Skeletal muscle satellite cell (primary cell): ENCODE results near the gene KCND2.

ENCODE experiments used
- H3K27me3 ChIP-seq: 2 replicates; pipeline ENCODE4 v1.7.0; 2013; ENCODE audit warnings: low read length; ENCODE audit not compliant: control insufficient read depth, insufficient read depth
- H3K36me3 ChIP-seq: 2 replicates; pipeline ENCODE4 v1.7.0; 2013; ENCODE audit warnings: mild to moderate bottlenecking, control low read depth, low read length; ENCODE audit not compliant: insufficient read depth
- H3K4me1 ChIP-seq: 2 replicates; pipeline ENCODE4 v1.7.0; 2013; ENCODE audit warnings: low read length; ENCODE audit not compliant: control insufficient read depth, insufficient read depth
- H3K4me2 ChIP-seq: 2 replicates; pipeline ENCODE4 v1.7.0; 2013; ENCODE audit warnings: mild to moderate bottlenecking, low read length
- H3K4me3 ChIP-seq: 2 replicates; pipeline ENCODE4 v1.7.0; 2013; ENCODE audit warnings: low read length
- H3K9ac ChIP-seq: 2 replicates; pipeline ENCODE4 v1.7.0; 2013; ENCODE audit warnings: mild to moderate bottlenecking, low read depth, low read length, moderate library complexity
- H3K9me3 ChIP-seq: replicated peaks from 2 replicates; pipeline ENCODE4 v1.7.0; 2013; ENCODE audit warnings: mild to moderate bottlenecking, control low read depth, low read length

The KCND2 gene

DNA sequence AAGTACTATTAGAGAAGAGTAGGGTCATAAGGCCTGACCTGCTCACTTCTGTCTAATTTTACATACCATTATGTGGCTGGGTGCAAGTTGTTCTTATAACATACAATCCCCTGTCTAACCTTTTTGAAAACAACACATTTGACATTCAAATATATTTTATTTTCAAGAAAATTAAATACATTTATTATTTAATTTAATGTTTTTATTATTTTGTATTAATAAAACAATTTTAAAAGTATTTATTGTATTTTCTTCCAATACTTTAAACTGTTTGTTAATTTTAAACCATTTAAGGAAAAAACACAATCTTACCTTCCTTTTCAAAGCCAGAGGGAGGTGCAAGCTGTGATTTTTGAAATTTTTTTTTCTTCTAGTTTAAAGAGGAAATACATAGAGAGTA lies 232.8 kb downstream of the KCND2 start:
- no peaks in the 10 kb centered on the region for H3K4me1 ChIP-seq

GRCh38 chr7:120512701-120513100 lies 239.7 kb downstream of the KCND2 start:
- Histone ChIP-seq H3K27me3 (no peaks in the 10 kb centered on the region), H3K4me1 (no peaks in the 10 kb centered on the region), H3K9ac (no peak overlapping the region), H3K36me3 (no peaks in the 10 kb centered on the region), H3K4me2 (no peak overlapping the region), H3K9me3 (no peaks in the 10 kb centered on the region), H3K4me3 (no peak overlapping the region)

More for the DNA sequence above, 232.8 kb downstream of the KCND2 start:
- H3K4me2 ChIP-seq, result no peak overlapping the region
- H3K4me3 ChIP-seq, result no peak overlapping the region
- H3K36me3 ChIP-seq, result no peaks in the 10 kb centered on the region
- no peak overlapping the region for H3K9ac ChIP-seq
- H3K9me3 ChIP-seq, result no peaks in the 10 kb centered on the region
- no peaks in the 10 kb centered on the region for H3K27me3 ChIP-seq

- no peak overlapping the region for H3K4me2 ChIP-seq
- H3K36me3 ChIP-seq, result no peaks in the 10 kb centered on the region
- H3K27me3 ChIP-seq, result no peaks in the 10 kb centered on the region
- H3K9ac ChIP-seq, result no peak overlapping the region
- no peaks in the 10 kb centered on the region for H3K9me3 ChIP-seq
- no peaks in the 10 kb centered on the region for H3K4me1 ChIP-seq
- no peak overlapping the region for H3K4me3 ChIP-seq
These were observed 246.2 kb downstream of the KCND2 start for GRCh38 chr7:120519224-120519623.

DNA sequence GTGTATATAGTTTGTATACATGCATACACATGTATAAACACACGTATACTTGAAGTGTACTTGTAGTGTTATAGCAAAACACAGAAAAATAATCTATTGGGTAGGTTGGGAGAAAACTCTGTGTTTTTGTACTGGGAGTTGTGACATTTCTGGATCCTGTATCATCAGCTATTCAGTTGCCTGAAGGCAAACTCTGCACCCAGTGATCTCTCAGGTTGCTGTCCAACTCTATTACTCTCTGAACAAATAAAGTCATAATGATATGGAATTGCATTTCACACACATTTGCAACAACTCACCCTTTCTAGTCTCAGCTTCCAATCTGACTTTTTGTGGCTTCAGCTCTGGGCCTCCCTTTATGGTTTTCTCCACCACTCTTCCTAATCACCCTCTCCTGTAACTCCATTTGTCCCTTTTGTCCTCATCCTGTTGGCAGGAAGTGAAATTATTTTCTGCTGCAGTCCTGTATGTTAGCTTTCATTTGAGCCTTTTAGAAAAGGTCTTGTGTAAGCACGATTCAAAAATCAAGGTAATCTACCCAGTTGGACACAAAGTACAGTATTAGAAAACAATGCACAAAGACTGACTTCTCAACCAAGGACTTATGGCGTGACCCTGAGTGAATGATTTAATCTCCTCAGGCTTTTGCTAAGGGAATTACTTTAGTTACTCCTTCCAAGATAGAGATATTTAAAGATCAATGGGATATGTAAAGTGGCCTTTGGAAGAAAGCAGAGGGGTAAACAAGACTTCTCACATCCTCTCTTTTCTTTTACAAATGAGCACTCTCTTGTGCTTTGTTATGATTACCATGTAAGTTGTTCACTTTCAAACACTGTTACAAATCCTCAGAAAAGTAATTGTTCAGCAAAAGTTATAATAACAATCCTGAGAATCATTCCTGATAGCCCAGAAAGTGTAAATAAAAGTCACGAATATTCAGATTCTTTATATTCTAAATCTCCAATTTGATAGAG lies 249.1 kb downstream of the KCND2 start:
- H3K4me3 ChIP-seq, result no peak overlapping the region

DNA sequence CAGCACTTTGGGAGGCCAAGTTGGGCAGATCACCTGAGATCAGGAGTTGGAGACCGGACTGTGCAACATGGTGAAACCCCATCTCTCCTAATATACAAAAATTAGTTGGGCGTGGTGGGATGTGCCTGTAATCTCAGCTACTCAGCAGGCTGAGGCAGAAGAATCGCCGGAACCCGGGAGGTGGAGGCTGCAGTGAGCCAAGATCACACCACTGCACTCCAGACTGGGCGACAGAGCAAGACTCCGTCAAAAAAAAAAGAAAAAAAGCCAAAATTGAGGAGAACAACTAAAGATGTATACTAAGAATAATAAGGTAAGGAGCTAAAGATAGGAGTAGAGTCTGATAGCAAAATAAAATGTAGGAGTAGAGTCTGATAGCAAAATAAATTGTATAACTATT lies 251.0 kb downstream of the KCND2 start:
- no peaks in the 10 kb centered on the region for H3K27me3 ChIP-seq
- no peaks in the 10 kb centered on the region for H3K36me3 ChIP-seq
- no peak overlapping the region for H3K4me3 ChIP-seq
- H3K9me3 ChIP-seq, result no peaks in the 10 kb centered on the region
- no peak overlapping the region for H3K9ac ChIP-seq
- H3K4me1 ChIP-seq, result no peaks in the 10 kb centered on the region
- H3K4me2 ChIP-seq, result no peak overlapping the region

More for the DNA sequence above, 249.1 kb downstream of the KCND2 start:
- H3K36me3 ChIP-seq, result no peaks in the 10 kb centered on the region
- H3K9ac ChIP-seq, result no peak overlapping the region
- H3K4me2 ChIP-seq, result no peak overlapping the region
- no peaks in the 10 kb centered on the region for H3K27me3 ChIP-seq
- no peaks in the 10 kb centered on the region for H3K4me1 ChIP-seq
- no peaks in the 10 kb centered on the region for H3K9me3 ChIP-seq

DNA sequence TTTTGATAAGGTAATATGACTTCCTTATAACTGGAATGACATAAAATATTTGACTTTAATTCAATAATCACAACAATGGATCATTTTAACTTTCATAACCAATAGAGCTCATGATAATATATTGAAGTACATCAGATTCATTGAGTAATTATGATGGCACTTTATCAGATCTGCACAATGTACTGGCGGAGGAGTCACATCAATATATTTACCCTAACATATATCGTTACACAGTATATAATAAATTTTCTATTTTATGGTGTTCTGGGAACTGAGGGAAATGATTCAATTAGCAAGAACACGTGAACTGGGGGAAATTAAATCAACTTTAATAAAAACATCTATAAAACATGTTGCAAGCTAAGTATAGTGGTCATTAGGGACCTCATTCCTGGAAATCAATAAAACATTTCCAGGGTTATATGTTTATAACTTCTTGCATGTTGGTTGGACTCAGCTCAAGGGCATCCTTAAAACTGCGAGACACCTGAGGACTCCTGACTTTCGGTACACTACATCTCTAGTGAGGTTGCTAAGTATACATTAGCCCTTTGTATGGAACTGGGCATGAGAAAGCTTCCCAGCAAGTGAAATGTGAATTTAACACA lies 254.0 kb downstream of the KCND2 start:
- Histone ChIP-seq H3K4me1 (no peaks in the 10 kb centered on the region), H3K4me2 (no peak overlapping the region), H3K4me3 (no peak overlapping the region)

GRCh38 chr7:120529736-120530135 lies 256.8 kb downstream of the KCND2 start:
- Histone ChIP-seq H3K4me2 (no peak overlapping the region), H3K27me3 (no peaks in the 10 kb centered on the region), H3K36me3 (no peaks in the 10 kb centered on the region), H3K4me1 (no peaks in the 10 kb centered on the region), H3K9me3 (no peaks in the 10 kb centered on the region), H3K4me3 (no peak overlapping the region), H3K9ac (no peak overlapping the region)

More for the DNA sequence above, 254.0 kb downstream of the KCND2 start:
- Histone ChIP-seq H3K9ac (no peak overlapping the region), H3K27me3 (no peaks in the 10 kb centered on the region), H3K9me3 (no peaks in the 10 kb centered on the region), H3K36me3 (no peaks in the 10 kb centered on the region)

- no peaks in the 10 kb centered on the region for H3K27me3 ChIP-seq
- no peaks in the 10 kb centered on the region for H3K36me3 ChIP-seq
These were observed 265.4 kb downstream of the KCND2 start for GRCh38 chr7:120538335-120538734.

GRCh38 chr7:120539321-120539720 lies 266.3 kb downstream of the KCND2 start:
- H3K4me1 ChIP-seq, result no peaks in the 10 kb centered on the region
- no peaks in the 10 kb centered on the region for H3K27me3 ChIP-seq
- no peak overlapping the region for H3K4me2 ChIP-seq
- no peaks in the 10 kb centered on the region for H3K9me3 ChIP-seq
- H3K4me3 ChIP-seq, result no peak overlapping the region
- H3K36me3 ChIP-seq, result no peaks in the 10 kb centered on the region
- H3K9ac ChIP-seq, result no peak overlapping the region

More at GRCh38 chr7:120538335-120538734, 265.4 kb downstream of the KCND2 start:
- no peak overlapping the region for H3K9ac ChIP-seq
- no peaks in the 10 kb centered on the region for H3K4me1 ChIP-seq
- no peak overlapping the region for H3K4me3 ChIP-seq
- no peak overlapping the region for H3K4me2 ChIP-seq
- no peaks in the 10 kb centered on the region for H3K9me3 ChIP-seq

DNA sequence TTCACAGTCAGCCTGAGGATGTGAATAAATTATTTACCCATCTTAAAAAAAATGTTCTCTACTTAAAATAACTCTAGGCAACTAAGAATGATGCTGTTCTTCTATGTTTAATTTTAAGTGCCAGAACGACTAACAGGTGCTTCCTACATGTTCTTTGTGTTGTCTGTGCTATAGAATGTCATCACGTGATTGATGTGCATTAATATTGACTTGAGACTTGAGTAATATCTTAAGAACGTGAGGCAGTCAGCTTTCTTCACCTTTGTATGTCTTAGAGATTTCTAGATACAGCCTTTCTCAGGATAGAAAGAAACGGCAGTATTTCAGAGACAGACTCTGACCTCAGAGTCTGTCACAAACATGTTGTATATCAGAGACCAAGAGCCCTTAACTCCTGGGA lies 274.6 kb downstream of the KCND2 start:
- Histone ChIP-seq H3K9me3 (no peaks in the 10 kb centered on the region), H3K9ac (no peak overlapping the region), H3K27me3 (no peaks in the 10 kb centered on the region), H3K36me3 (no peaks in the 10 kb centered on the region), H3K4me3 (no peak overlapping the region), H3K4me2 (no peak overlapping the region), H3K4me1 (peaks cover 3% of the 10 kb centered on the region)

DNA sequence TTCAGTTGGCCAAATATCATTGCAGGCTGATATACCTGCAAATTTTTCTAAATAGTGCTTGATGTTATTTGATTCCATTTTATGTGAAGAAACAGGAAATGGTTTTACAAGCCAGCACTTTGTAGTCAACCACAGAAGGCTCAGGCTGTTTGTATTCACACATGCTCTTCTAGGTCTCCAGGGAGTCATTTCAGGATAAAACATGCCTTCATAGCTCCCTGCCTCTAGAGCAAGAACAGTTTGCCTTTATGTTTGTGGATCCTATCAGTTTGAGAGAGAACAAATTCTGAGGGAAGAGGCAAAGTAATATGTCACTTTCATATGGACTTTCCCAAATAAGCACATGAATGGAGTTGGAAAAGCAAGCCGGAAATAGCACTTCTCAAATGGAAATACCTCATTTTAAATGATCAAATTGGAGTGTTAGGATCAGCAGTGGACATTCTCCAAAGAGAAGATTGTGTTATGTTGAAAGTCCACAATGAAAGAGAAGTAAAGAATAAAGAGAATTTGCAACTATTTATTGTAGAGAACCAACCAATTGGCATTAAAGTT lies 277.6 kb downstream of the KCND2 start:
- Histone ChIP-seq H3K9ac (no peak overlapping the region), H3K4me3 (no peak overlapping the region), H3K36me3 (no peaks in the 10 kb centered on the region)

More for the DNA sequence above, 277.6 kb downstream of the KCND2 start:
- no peaks in the 10 kb centered on the region for H3K9me3 ChIP-seq
- no peak overlapping the region for H3K4me2 ChIP-seq
- H3K27me3 ChIP-seq, result no peaks in the 10 kb centered on the region
- peaks cover 3% of the 10 kb centered on the region for H3K4me1 ChIP-seq
